Neuron (in vitro differentiated cells): ENCODE measurements around the gene SPG7.
"Not testable (repeated sequence)": the region's sequence is repeated elsewhere in the genome, so short reads cannot be mapped to it uniquely, and the experiment has no call there.

Source experiments
- H2AFZ ChIP-seq: one replicate; pipeline ENCODE4 v1.6.1; 2013; ENCODE audit warnings: low read depth, mild to moderate bottlenecking, inconsistent platforms, low read length, moderate library complexity
- H3K27me3 ChIP-seq: one replicate; pipeline ENCODE4 v1.6.1; 2013; ENCODE audit warnings: low read length; ENCODE audit not compliant: insufficient read depth
- H3K36me3 ChIP-seq: one replicate; pipeline ENCODE4 v1.6.1; 2013; ENCODE audit warnings: low read length; ENCODE audit not compliant: insufficient read depth
- H3K4me1 ChIP-seq: one replicate; pipeline ENCODE4 v1.6.1; 2013; ENCODE audit warnings: low read length; ENCODE audit not compliant: insufficient read depth
- H3K4me3 ChIP-seq: 2 replicates; pipeline ENCODE4 v1.5.1; 2013; ENCODE audit warnings: mild to moderate bottlenecking, low read length, moderate library complexity
- H3K9me3 ChIP-seq: one replicate; pipeline ENCODE4 v1.6.1; 2013; ENCODE audit warnings: low read length

Gene SPG7

DNA sequence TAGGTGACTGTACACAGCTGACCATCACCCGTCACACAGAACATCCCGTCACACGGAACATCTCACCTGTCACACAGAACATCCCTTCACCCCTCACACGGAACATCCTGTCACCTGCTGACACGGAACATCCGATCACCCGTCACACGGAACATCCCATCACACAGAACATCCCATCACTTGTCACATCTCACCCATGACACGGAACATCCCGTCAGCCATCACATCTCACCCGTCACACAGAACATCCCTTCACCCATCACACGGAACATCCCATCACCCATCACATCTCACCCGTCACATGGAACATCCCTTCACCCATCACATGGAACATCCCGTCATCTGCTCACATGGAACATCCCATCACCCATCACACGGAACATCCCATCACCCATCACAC, 71.1 kb downstream of the SPG7 start:
- peaks cover 13% of the 10 kb centered on the region for H3K9me3 ChIP-seq
- H3K36me3 ChIP-seq = no peaks in the 10 kb centered on the region
- H2AFZ ChIP-seq = no peak overlapping the region
- peaks cover 10% of the 10 kb centered on the region for H3K4me1 ChIP-seq
- no peak overlapping the region for H3K4me3 ChIP-seq
- peaks cover 21% of the 10 kb centered on the region for H3K27me3 ChIP-seq

DNA sequence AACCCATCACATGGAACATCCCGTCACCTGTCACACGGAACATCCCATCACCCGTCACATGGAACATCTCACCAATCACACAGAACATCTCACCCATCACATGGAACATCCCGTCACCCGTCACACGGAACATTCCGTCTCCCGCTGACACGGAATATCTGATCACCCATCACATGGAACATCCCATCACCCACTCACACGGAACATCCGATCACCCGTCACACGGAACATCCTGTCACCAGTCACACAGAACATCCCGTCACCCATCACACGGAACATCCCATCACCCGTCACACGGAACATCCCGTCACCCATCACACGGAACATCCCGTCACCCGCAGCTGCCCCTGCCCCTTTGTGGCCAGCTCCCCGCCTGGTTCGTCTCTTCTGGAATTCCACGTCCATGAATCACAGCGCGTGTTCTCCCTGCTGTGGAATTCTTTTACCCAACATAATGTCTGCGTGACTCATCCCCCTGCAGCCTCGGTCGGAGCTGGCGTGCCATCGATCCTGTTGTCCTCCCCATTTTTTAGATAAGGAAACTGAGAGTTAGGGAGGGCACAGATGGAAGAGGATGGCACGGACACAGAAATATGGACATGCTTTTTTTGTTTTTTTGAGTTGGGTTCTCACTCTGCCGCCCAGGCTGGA, 73.0 kb downstream of the SPG7 start:
- Histone ChIP-seq H2AFZ (no peak overlapping the region), H3K4me1 (peaks cover 5% of the 10 kb centered on the region), H3K4me3 (no peak overlapping the region), H3K9me3 (peaks cover 13% of the 10 kb centered on the region), H3K36me3 (no peaks in the 10 kb centered on the region), H3K27me3 (peaks cover 11% of the 10 kb centered on the region)

DNA sequence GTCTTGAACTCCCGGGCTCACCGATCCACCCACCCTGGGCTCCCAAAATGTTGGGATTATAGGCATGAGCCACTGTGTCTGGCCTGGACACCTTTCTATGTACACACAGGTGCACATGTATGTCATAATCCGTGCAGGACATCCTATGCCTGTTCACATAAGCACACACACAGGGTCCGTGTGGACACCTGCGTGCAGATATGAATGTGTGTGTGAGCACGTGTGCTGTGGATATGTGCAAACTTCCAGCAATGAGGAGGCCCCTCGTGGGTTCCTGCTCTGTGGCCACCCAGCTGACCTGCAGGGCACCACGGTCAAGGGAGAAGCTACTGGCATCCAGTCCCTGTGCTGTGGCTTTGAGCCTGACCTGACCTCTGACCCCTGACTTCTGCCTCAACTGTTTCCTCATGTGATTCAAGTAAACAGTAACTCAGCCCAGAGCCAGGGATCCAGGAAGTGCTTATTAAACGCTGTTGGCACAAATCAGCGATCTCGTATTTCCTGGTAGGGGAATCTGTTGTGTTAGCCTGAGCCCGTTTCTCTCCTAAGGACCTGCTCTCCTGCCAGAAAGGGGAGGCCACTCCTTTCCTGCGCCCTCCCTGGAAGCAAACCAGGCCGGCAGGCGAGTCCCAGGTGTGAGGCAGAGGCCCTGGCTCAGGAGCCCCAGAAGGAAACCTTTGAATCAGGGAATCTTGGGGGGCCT, 73.8 kb downstream of the SPG7 start:
- no peak overlapping the region for H2AFZ ChIP-seq
- peaks cover 7% of the 10 kb centered on the region for H3K9me3 ChIP-seq
- peaks cover 4% of the 10 kb centered on the region for H3K27me3 ChIP-seq
- peaks cover 5% of the 10 kb centered on the region for H3K4me1 ChIP-seq
- H3K36me3 ChIP-seq = no peaks in the 10 kb centered on the region
- no peak overlapping the region for H3K4me3 ChIP-seq

DNA sequence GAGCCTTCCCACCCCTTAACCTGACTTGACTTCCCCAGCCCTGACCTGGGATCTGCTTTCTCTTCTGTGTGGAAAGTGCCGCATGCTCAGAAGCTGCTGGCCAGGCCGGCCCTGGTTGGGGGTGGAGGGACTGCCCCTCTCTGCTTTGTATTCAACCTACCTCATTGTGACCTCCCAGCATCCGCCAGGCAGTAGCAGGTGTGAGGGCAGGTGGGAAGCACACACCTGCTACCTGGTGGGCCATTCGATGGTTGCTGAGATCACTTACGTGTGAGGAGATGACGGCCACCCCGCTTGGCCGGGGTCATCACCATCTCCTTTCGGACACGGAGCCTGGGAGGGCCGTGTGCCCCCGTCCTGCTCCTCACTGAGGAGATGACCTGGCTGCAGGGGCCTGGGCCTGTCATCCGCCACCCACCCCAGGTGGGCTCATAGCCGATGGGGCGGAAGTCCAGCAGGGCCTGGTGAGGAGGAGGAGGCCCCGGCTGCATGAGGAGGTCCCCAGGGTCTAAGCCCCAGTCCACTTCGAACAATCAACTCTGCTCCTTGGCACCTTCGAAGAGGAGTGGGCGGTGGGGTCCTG, 74.5 kb downstream of the SPG7 start:
- H3K4me3 ChIP-seq = no peak overlapping the region
- H2AFZ ChIP-seq = no peak overlapping the region
- peaks cover 5% of the 10 kb centered on the region for H3K4me1 ChIP-seq
- peaks cover 5% of the 10 kb centered on the region for H3K9me3 ChIP-seq
- H3K27me3 ChIP-seq = no peaks in the 10 kb centered on the region
- no peaks in the 10 kb centered on the region for H3K36me3 ChIP-seq

DNA sequence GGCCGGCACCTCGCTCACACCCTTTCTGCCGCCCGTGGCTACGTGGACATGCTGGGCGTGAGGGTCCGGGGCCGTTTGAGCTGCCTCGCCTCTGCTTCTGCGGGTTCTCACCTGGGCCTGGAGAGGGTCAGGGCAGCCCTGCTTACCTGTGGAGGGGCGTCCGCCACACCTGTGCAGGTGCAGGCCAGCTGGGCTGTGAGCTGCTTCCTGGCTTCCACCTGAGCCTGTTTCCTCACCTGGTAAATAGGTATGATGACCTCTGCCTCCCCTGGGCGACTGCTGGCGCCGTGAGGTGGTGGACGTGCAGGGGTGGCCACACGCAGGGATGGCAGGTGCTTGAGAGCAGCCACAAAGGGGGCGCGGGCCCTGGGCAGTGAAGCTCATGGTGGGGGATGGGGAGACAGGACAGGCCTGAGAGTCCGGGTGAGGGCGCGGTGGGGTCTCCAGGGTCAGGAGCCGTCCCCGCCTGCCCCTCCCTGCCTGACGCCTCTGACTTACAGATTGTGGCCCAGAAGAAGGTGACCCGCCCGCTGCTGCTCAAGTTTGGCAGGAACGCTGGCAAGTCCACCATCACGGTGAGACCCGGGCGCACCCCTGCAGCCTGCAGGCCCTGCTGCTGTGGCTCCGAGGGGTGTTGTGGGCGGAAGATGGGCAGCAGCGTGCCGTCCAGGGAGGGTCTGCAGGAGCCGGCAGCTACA, 75.1 kb downstream of the SPG7 start:
- Histone ChIP-seq H3K4me1 (peaks cover 5% of the 10 kb centered on the region), H3K27me3 (no peaks in the 10 kb centered on the region), H3K9me3 (peaks cover 5% of the 10 kb centered on the region), H2AFZ (no peak overlapping the region), H3K4me3 (no peak overlapping the region), H3K36me3 (no peaks in the 10 kb centered on the region)

DNA sequence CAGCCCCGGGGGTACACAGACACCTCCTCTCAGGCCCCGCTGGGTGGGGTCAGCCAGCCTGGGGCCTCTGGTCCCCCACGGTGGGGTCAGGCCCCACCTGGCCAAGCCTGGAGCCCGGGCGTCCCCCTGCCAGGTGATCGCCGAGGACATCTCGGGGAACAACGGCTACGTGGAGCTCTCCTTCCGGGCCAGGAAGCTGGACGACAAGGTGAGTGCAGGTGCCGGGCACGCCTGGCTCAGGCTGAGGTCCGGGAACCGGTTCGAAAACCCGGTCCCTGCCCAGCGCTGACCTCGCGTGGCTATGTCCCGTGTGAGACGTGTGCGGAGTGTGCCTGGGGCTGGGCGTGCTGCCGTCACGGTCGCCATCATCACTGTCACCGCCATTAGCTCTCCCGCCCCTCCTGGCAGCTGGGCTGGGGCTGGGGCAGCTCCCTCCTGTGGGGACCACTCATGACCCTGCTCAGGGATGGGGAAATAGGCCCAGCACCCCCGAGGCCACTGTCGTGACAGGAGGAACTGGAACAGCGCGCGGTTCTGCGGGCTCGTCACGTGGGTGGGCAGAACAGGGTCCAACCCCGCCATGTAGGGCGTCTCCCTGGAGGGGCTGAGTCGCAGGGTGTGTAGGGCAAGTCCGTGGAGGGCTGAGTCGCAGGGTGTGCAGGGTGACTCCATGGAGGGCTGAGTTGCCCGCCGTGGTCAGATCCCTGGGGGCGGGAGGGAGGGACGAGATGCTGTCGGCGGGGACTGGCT, 75.9 kb downstream of the SPG7 start:
- Histone ChIP-seq H2AFZ (no peak overlapping the region), H3K9me3 (peaks cover 5% of the 10 kb centered on the region)

DNA sequence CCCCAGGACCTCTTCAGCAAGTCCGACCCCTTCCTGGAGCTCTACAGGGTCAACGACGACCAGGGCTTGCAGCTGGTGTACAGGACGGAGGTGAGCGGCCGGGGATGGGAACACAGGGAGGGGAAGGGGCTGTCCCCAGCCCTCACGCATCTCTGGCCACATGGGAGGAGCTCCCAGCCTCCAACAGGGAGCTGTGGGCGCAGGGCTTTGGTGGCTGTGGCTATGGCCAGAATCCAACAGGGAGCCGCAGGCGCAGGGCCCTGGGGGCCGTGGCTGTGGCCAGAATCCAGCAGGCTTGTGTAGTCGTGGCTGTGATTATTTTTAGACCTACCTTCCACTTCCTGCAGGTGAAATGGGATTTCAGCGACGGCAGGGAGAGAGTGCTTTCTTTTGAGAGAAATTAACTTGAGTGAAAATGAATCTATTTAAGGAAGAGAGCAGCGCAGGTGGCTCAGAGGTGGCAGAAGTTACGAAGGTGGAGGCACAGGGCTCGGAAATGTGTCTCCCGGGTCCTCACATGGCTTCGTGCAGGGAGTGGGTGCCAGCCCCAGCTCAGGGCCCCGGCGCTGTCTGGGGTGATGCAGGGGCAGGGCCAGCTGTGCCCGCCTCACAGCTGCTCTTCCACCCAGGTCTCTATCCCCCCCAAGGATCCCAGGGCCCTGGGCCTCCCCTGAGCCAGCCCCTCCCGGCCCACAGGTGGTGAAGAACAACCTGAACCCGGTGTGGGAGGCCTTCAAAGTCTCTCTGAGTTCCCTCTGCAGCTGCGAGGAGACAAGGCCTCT, 76.8 kb downstream of the SPG7 start:
- peaks cover 2% of the 10 kb centered on the region for H3K9me3 ChIP-seq

More for the DNA sequence above, 75.9 kb downstream of the SPG7 start:
- H3K4me3 ChIP-seq = no peak overlapping the region
- H3K4me1 ChIP-seq = peaks cover 5% of the 10 kb centered on the region
- H3K27me3 ChIP-seq = no peaks in the 10 kb centered on the region
- H3K36me3 ChIP-seq = no peaks in the 10 kb centered on the region

DNA sequence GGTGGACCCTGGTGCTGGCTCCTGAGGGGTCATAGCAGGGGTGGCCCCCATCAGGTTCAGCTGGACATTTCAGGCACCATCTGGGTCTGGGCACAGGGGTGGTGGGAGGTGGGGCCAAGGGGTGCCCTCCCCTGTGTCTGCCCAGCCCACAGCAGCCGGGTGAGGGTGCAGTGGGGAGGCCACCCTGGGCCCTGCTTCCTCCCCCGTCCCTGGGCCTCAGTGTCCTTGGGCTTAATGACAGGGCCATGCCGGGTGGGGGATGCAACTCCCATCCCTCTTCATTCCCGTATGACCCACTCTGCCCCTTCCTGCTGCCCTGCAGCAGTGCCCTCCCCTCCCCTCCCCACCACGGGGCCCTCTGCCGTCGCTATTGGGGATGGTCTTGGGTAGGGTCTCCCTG, 78.0 kb downstream of the SPG7 start:
- Histone ChIP-seq H3K9me3 (no peaks in the 10 kb centered on the region), H3K36me3 (no peaks in the 10 kb centered on the region), H3K4me1 (peaks cover 5% of the 10 kb centered on the region), H3K4me3 (no peak overlapping the region), H3K27me3 (no peaks in the 10 kb centered on the region), H2AFZ (no peak overlapping the region)

More for the DNA sequence above, 76.8 kb downstream of the SPG7 start:
- H3K36me3 ChIP-seq = no peaks in the 10 kb centered on the region
- H2AFZ ChIP-seq = no peak overlapping the region
- H3K4me3 ChIP-seq = no peak overlapping the region
- H3K4me1 ChIP-seq = peaks cover 5% of the 10 kb centered on the region
- no peaks in the 10 kb centered on the region for H3K27me3 ChIP-seq

DNA sequence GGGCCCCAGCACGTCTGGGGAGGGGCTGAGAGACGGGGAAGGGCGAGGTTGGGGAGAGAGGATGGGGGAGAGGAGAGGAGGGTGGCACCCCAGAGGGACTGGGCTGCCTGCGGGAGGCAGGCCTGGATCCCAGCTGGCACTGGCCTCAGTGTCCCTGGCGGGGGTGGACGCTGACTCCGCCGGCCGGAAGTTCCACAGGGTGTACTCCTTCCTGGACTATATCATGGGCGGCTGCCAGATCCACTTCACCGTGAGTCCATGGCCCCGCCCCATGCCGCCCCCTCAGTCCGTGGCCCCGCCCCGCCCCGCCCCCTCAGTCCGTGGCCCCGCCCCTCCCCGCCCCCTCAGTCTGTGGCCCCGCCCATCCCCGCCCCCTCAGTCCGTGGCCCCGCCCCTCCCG, 78.7 kb downstream of the SPG7 start:
- Histone ChIP-seq H2AFZ (no peak overlapping the region), H3K9me3 (no peaks in the 10 kb centered on the region), H3K4me3 (no peak overlapping the region), H3K36me3 (no peaks in the 10 kb centered on the region), H3K4me1 (peaks cover 5% of the 10 kb centered on the region), H3K27me3 (no peaks in the 10 kb centered on the region)

DNA sequence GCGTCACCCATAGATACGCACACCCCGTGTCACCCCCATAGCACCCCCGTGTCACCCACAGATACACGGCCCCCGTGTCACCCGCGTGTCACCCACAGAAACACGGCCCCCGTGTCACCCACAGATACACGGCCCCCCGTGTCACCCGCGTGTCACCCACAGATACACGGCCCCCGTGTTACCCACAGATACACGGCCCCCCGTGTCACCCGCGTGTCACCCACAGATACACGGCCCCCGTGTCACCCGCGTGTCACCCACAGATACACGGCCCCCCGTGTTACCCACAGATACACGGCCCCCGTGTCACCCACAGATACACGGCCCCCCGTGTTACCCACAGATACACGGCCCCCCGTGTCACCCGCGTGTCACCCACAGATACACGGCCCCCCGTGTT, 79.5 kb downstream of the SPG7 start:
- H3K27me3 ChIP-seq, H3K36me3 ChIP-seq, H3K4me1 ChIP-seq, H3K4me3 ChIP-seq, H2AFZ ChIP-seq, H3K9me3 ChIP-seq: not testable (repeated sequence)

DNA sequence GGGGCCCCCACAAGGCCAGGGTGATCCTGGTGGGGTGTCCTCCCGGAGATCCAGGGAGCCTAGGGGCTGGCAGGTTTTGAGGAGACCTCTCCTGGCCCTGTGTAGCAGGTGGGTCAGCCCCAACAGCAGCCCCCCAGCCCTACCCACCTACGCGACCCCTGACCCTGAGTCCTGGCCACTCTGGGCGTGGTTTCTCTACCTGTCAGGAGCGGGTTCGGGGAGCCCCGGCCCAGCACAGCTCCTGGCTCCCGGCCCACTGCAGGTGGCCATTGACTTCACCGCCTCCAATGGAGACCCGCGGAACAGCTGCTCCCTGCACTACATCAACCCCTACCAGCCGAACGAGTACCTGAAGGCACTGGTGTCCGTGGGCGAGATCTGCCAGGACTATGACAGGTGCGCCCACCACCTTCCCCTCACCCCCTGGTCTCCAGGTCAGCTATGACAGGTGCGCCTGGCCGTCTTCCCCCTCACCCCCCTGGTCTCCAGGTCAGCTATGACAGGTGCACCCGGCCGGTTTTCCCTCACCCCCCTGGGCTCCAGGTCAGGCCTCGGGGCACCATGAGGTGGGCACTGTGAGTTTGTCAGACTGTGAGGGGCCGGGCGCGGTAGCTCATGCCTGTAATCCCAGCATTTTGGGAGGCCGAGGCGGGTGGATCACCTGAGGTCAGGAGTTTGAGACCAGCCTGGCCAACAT, 80.4 kb downstream of the SPG7 start:
- Histone ChIP-seq H2AFZ (no peak overlapping the region), H3K36me3 (no peaks in the 10 kb centered on the region), H3K27me3 (no peaks in the 10 kb centered on the region), H3K4me1 (no peaks in the 10 kb centered on the region), H3K4me3 (no peak overlapping the region), H3K9me3 (no peaks in the 10 kb centered on the region)
